Astrocyte (in vitro differentiated cells and primary cell): ENCODE results near the gene KRT74. TPM values are rescaled to one million over a fixed set of nuclear protein-coding genes. Genes with fewer than 3 reads are reported as not detected.

Experiments used
- DNase-seq: peaks from one replicate; pipeline ENCODE4 v3.0.0-alpha.2; 2010; ENCODE audit warnings: low read depth
- FAIRE-seq: peaks from 2 replicates; lab custom pipeline; 2011; peaks lifted over from hg19 to GRCh38; lab: Jason Lieb, UNC
- H2AFZ ChIP-seq: 2 replicates; pipeline ENCODE4 v1.6.0; 2012; ENCODE audit warnings: low read depth, low read length, inconsistent platforms
- H3K27ac ChIP-seq: 2 replicates; pipeline ENCODE4 v1.5.1; 2011; ENCODE audit warnings: low read depth, low read length, inconsistent platforms
- H3K27me3 ChIP-seq: 2 replicates; pipeline ENCODE4 v1.6.0; 2011; ENCODE audit warnings: low read length, inconsistent platforms; ENCODE audit not compliant: insufficient read depth
- H3K36me3 ChIP-seq: 2 replicates; pipeline ENCODE4 v1.5.1; 2011; ENCODE audit warnings: low read length, inconsistent platforms; ENCODE audit not compliant: insufficient read depth
- H3K4me1 ChIP-seq: 2 replicates; pipeline ENCODE4 v1.5.1; 2011; ENCODE audit warnings: low read length, inconsistent platforms; ENCODE audit not compliant: insufficient read depth
- H3K4me2 ChIP-seq: 2 replicates; pipeline ENCODE4 v1.6.0; 2012; ENCODE audit warnings: low read length, inconsistent platforms
- H3K4me3 ChIP-seq: 2 replicates; pipeline ENCODE4 v1.5.1; 2011; ENCODE audit warnings: low read depth, mild to moderate bottlenecking, low read length, inconsistent platforms; ENCODE audit not compliant: insufficient read depth
- H3K79me2 ChIP-seq: 2 replicates; pipeline ENCODE4 v1.6.0; 2012; ENCODE audit warnings: mild to moderate bottlenecking, low read length, inconsistent platforms; ENCODE audit not compliant: insufficient read depth
- H3K9ac ChIP-seq: 2 replicates; pipeline ENCODE4 v1.6.0; 2012; ENCODE audit warnings: mild to moderate bottlenecking, low read length, inconsistent platforms
- H3K9me3 ChIP-seq: 2 replicates; pipeline ENCODE4 v1.5.1; 2012; ENCODE audit warnings: low read depth, mild to moderate bottlenecking, low read length, inconsistent platforms; ENCODE audit not compliant: insufficient read depth
- H4K20me1 ChIP-seq: 2 replicates; pipeline ENCODE4 v1.6.0; 2012; ENCODE audit warnings: low read length, inconsistent platforms; ENCODE audit not compliant: insufficient read depth
- H3K27ac Mint-ChIP-seq: one replicate; pipeline ENCODE4 v1.8.0; 2021; ENCODE audit warnings: mild to moderate bottlenecking, mixed read lengths; ENCODE audit not compliant: unreplicated experiment
- H3K27me3 Mint-ChIP-seq: one replicate; pipeline ENCODE4 v1.8.0; 2021; ENCODE audit warnings: low read depth, mixed read lengths; ENCODE audit not compliant: unreplicated experiment
- H3K36me3 Mint-ChIP-seq: one replicate; pipeline ENCODE4 v1.8.0; 2021; ENCODE audit warnings: low read depth, mixed read lengths; ENCODE audit not compliant: unreplicated experiment
- H3K4me1 Mint-ChIP-seq: one replicate; pipeline ENCODE4 v1.8.0; 2021; ENCODE audit warnings: low read depth, mixed read lengths; ENCODE audit not compliant: unreplicated experiment
- H3K4me3 Mint-ChIP-seq: one replicate; pipeline ENCODE4 v1.8.0; 2021; ENCODE audit warnings: mild to moderate bottlenecking, moderate library complexity, mixed read lengths; ENCODE audit not compliant: unreplicated experiment
- H3K9me3 Mint-ChIP-seq: one replicate; pipeline ENCODE4 v1.8.0; 2021; ENCODE audit warnings: mild to moderate bottlenecking, mixed read lengths; ENCODE audit not compliant: unreplicated experiment
- EZH2 ChIP-seq: IDR thresholded peaks from 2 replicates; pipeline ENCODE4 v1.6.1; 2012; ENCODE audit warnings: mild to moderate bottlenecking, low read length, inconsistent platforms; ENCODE audit not compliant: insufficient read depth
- total RNA-seq: library from RNA; stranded (reverse); gene quantifications from 2 replicates; pipeline ENCODE4 v1.2.1, GENCODE V29; 2021
- TF ChIP-seq, protein P1 (sequence below): IDR thresholded peaks from 2 replicates; pipeline ENCODE4 v1.5.1; 2011; ENCODE audit warnings: low read depth, mild to moderate bottlenecking, inconsistent platforms, low read length, moderate library complexity; ENCODE audit not compliant: insufficient read depth

Gene KRT74
- total RNA-seq, 1 donor from 2014 or later = not detected

DNA sequence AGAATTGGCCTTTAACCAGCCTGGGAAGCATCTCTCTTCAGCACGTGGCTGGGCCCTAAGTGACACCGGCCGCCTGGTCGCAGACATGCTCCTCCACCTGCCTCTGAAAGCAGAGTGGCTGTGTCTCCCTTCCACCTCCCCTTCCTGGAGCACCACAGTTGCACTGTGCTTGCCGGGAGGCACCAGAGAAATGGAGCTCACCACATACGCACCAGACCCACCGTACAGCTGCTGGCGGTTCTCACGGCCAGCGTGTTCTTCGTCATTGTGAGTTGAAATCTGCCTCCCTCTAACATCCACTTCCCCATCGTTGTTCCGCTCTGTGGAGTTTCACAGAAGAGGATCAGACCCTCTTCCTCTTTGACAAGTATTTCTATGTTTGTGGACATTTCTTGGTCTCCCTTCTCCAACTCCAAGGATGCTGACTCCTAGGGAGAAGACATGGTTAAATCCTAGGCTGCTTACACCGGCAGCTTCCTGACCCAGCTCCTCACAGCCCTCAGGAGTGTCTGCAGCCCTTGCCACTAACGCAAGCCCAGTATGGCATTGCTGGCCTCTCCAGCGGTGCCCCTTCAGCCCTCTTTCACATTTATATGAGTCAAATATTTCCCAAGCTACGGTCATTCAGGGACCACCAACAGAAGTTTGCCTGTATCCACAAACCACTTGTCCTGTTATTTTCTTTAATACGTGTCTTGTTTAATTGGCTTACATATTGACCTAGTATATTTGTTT, 41.9 kb downstream of the KRT74 start:
- H2AFZ ChIP-seq = no peak overlapping the region
- H3K36me3 ChIP-seq = no peaks in the 10 kb centered on the region
- peaks cover 8% of the 10 kb centered on the region for H3K9me3 Mint-ChIP-seq
- TF ChIP-seq EZH2 = no peak
- FAIRE-seq = no peak
- H3K4me3 ChIP-seq = no peak overlapping the region
- peaks cover 3% of the 10 kb centered on the region for H3K4me1 Mint-ChIP-seq
- no peak overlapping the region for H3K9ac ChIP-seq
- H3K79me2 ChIP-seq = no peaks in the 10 kb centered on the region
- peaks cover 54% of the 10 kb centered on the region for H3K27me3 Mint-ChIP-seq
- no peak overlapping the region for H3K4me3 Mint-ChIP-seq
- H4K20me1 ChIP-seq = no peaks in the 10 kb centered on the region
- H3K27ac ChIP-seq = no peak overlapping the region
- H3K27me3 ChIP-seq = no peaks in the 10 kb centered on the region
- no peak overlapping the region for H3K4me2 ChIP-seq
- no peak for DNase-seq
- H3K9me3 ChIP-seq = no peaks in the 10 kb centered on the region
- H3K36me3 Mint-ChIP-seq = peaks cover 3% of the 10 kb centered on the region
- no peak overlapping the region for H3K27ac Mint-ChIP-seq
- no peaks in the 10 kb centered on the region for H3K4me1 ChIP-seq

DNA sequence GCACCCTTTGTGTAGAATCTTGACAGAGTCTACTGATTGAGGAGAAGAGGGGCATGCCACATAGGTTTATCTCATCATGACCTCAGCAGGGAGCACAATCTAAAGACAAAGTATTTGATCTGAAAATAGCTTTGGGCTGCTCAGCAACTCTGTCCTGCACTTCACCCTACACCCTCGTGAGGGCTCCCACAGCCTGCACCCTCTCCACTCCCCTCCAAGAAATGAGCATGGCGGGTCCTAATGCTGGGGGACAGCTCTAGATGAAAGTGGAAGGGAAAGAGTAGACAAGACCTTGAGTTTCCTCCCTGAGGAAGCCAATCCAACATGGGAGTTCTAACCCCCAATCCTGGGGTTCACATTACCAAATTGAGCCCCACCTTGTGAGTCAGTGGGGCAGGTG, 42.7 kb downstream of the KRT74 start:
- no peak overlapping the region for H3K27ac ChIP-seq
- Mint-ChIP-seq H3K4me1 (peaks cover 3% of the 10 kb centered on the region), H3K27ac (no peak overlapping the region), H3K36me3 (peaks cover 5% of the 10 kb centered on the region), H3K27me3 (peaks cover 58% of the 10 kb centered on the region), H3K9me3 (peaks cover 8% of the 10 kb centered on the region), H3K4me3 (no peak overlapping the region)
- FAIRE-seq = no peak
- H3K4me3 ChIP-seq = no peak overlapping the region
- no peaks in the 10 kb centered on the region for H3K36me3 ChIP-seq
- no peaks in the 10 kb centered on the region for H3K27me3 ChIP-seq
- TF ChIP-seq, protein P1, sequence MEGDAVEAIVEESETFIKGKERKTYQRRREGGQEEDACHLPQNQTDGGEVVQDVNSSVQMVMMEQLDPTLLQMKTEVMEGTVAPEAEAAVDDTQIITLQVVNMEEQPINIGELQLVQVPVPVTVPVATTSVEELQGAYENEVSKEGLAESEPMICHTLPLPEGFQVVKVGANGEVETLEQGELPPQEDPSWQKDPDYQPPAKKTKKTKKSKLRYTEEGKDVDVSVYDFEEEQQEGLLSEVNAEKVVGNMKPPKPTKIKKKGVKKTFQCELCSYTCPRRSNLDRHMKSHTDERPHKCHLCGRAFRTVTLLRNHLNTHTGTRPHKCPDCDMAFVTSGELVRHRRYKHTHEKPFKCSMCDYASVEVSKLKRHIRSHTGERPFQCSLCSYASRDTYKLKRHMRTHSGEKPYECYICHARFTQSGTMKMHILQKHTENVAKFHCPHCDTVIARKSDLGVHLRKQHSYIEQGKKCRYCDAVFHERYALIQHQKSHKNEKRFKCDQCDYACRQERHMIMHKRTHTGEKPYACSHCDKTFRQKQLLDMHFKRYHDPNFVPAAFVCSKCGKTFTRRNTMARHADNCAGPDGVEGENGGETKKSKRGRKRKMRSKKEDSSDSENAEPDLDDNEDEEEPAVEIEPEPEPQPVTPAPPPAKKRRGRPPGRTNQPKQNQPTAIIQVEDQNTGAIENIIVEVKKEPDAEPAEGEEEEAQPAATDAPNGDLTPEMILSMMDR = no peak
- TF ChIP-seq EZH2 = no peak
- H3K4me1 ChIP-seq = no peaks in the 10 kb centered on the region
- H3K79me2 ChIP-seq = no peaks in the 10 kb centered on the region
- no peaks in the 10 kb centered on the region for H3K9me3 ChIP-seq
- no peak for DNase-seq
- H3K9ac ChIP-seq = no peak overlapping the region
- H4K20me1 ChIP-seq = no peaks in the 10 kb centered on the region
- H3K4me2 ChIP-seq = no peak overlapping the region
- no peak overlapping the region for H2AFZ ChIP-seq

DNA sequence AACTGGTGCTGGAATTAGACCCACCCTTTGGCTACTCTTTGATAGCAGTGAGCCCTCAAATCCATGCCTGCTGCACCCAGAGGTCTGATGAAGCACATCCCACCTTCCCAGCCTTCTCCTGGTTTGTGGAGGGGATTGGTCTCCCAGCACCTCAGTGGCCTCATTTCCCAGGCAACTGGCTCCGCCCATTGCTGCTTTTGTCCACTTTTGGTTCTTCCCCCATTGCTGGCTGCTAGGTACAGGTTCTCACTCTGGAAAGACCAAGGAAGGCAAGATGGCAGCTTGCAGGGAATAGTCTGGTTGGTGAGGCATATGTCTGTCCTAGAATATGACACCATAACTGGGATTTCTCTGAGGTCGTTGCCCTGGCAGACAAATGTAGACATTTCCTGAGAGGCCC, 43.3 kb downstream of the KRT74 start:
- Histone ChIP-seq H3K79me2 (no peaks in the 10 kb centered on the region), H3K27ac (no peak overlapping the region), H3K4me3 (no peak overlapping the region), H3K36me3 (no peaks in the 10 kb centered on the region), H4K20me1 (no peaks in the 10 kb centered on the region), H3K9me3 (no peaks in the 10 kb centered on the region), H3K9ac (no peak overlapping the region), H3K27me3 (no peaks in the 10 kb centered on the region), H3K4me1 (no peaks in the 10 kb centered on the region), H3K4me2 (no peak overlapping the region), H2AFZ (no peak overlapping the region)
- no peak overlapping the region for H3K4me3 Mint-ChIP-seq
- peaks cover 8% of the 10 kb centered on the region for H3K9me3 Mint-ChIP-seq
- H3K36me3 Mint-ChIP-seq = peaks cover 5% of the 10 kb centered on the region
- no peak for DNase-seq
- no peak for TF ChIP-seq EZH2
- TF ChIP-seq, protein P1 = no peak
- H3K27ac Mint-ChIP-seq = no peak overlapping the region
- FAIRE-seq = no peak
- peaks cover 3% of the 10 kb centered on the region for H3K4me1 Mint-ChIP-seq
- H3K27me3 Mint-ChIP-seq = peaks cover 64% of the 10 kb centered on the region
